Duodenal mucosa (tissue), 2 donors: ENCODE measurements around the gene TOP3B.

Experiments used
- H3K27ac ChIP-seq: one replicate; pipeline ENCODE4 v1.7.0; 2013; ENCODE audit warnings: low read depth, low read length
- H3K27me3 ChIP-seq, 2 donors: one replicate each; pipeline ENCODE4 v1.7.0; 2013; ENCODE audit warnings: low read length in 2 of 2, control low read depth in 1 of 2; ENCODE audit not compliant: insufficient read depth in 2 of 2, control insufficient read depth in 1 of 2
- H3K36me3 ChIP-seq, 2 donors: one replicate each; pipeline ENCODE4 v1.7.0; 2013; ENCODE audit warnings: low read length in 2 of 2, control low read depth in 1 of 2; ENCODE audit not compliant: insufficient read depth in 2 of 2, control insufficient read depth in 1 of 2
- H3K4me1 ChIP-seq, 2 donors: one replicate each; pipeline ENCODE4 v1.7.0; 2013; ENCODE audit warnings: low read length in 2 of 2, control low read depth in 1 of 2; ENCODE audit not compliant: insufficient read depth in 2 of 2, control insufficient read depth in 1 of 2
- H3K4me3 ChIP-seq, 2 donors: one replicate each; pipeline ENCODE4 v1.7.0; 2013; ENCODE audit warnings: low read length in 2 of 2, low read depth in 1 of 2
- H3K9ac ChIP-seq, 2 donors: one replicate each; pipeline ENCODE4 v1.7.0; 2013; ENCODE audit warnings: low read length in 2 of 2, low read depth in 1 of 2
- H3K9me3 ChIP-seq, 2 donors: one replicate each; pipeline ENCODE4 v1.7.0; 2013; ENCODE audit warnings: low read length in 2 of 2, control low read depth in 1 of 2; ENCODE audit not compliant: control insufficient read depth in 1 of 2

Gene TOP3B

DNA sequence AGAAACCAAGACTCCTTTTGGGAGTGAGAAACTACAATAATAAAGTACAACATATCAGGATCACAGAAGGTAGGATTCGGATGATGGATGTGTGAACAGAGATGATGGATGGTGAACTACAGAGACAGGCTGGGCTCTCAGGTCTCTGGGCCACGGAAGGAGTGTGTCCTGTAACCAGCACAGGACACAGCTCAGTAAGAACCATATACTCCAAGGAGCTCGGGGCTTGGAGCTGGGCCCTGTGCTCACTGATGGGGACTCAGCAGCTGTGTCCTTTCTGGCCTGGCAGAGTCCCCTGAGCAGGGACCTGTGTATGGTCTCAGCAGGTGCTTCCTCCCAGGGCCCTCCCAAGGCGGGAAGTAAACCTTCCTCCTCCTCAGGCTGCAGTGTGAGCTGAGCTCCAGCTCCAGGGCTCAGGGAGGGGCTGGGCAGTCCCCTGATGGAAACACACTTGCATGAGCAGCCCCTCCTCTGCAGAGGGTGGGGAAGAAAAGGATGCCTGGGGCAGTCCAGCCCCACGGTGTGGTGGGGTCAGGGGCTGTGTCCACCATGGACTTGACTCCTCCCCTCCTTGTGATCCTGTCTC lies 39.8 kb upstream of the TOP3B start:
- H3K4me1 ChIP-seq: peaks cover 0 to 6% of the 10 kb centered on the region in 2 donors
- H3K9ac ChIP-seq: no peak overlapping the region
- H3K36me3 ChIP-seq: no peaks in the 10 kb centered on the region
- H3K9me3 ChIP-seq: no peaks in the 10 kb centered on the region
- H3K27me3 ChIP-seq: no peaks in the 10 kb centered on the region
- no peak overlapping the region for H3K27ac ChIP-seq
- H3K4me3 ChIP-seq: no peak overlapping the region

DNA sequence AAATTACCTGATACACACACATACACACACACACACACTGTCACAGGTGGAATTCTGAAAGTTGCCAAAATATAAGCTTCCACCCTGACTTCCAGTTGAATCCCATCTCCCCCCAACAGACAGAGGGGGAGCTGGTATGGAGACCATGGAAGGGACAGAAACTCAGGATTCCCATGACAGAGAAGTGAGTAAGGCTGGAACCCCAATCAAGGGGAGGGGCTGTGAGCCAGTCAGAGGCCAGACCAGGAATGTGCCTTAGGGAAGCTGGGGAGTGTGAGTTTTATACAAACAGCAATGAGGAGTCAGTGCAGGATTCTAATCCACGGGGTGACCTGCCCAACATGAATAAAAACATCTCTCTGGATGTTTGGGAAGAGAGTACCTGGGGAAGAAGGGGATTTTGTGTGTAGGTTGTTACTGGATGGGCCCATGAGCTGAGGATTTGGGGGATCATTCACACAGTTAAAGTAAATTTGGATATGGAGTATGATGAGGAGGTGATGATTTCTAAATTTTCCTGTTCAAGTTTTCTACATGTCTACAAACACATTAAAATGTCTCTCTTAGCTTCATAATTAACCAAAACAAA lies 38.7 kb upstream of the TOP3B start:
- H3K36me3 ChIP-seq: no peaks in the 10 kb centered on the region
- no peak overlapping the region for H3K4me3 ChIP-seq
- peaks cover 0 to 4% of the 10 kb centered on the region in 2 donors for H3K4me1 ChIP-seq
- no peak overlapping the region for H3K9ac ChIP-seq
- H3K27me3 ChIP-seq: no peaks in the 10 kb centered on the region
- H3K9me3 ChIP-seq: no peaks in the 10 kb centered on the region
- no peak overlapping the region for H3K27ac ChIP-seq

DNA sequence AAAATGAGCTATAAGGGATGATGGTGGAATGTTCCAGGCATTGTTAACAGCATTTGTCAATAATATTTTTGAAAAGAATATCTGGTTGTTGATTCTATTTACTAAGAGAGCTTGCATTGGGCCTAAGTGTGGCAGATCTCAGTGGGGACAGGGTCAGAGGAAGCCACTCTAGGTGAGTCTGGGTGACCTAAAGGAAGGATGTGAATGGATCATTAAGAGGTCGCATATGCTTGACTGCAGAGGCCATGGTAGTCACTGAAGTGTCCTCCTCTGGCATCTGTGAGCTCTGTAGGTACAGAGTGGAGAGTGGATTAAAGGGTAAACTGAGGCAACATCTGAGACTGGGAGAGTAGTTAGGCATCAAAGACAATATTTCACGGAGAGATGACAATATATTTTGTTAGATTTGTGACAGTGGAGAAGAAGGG lies 37.9 kb upstream of the TOP3B start:
- Histone ChIP-seq H3K27ac (no peak overlapping the region), H3K36me3 (no peaks in the 10 kb centered on the region), H3K9me3 (no peaks in the 10 kb centered on the region), H3K4me1 (no peaks in the 10 kb centered on the region), H3K4me3 (no peak overlapping the region), H3K9ac (no peak overlapping the region), H3K27me3 (no peaks in the 10 kb centered on the region)

DNA sequence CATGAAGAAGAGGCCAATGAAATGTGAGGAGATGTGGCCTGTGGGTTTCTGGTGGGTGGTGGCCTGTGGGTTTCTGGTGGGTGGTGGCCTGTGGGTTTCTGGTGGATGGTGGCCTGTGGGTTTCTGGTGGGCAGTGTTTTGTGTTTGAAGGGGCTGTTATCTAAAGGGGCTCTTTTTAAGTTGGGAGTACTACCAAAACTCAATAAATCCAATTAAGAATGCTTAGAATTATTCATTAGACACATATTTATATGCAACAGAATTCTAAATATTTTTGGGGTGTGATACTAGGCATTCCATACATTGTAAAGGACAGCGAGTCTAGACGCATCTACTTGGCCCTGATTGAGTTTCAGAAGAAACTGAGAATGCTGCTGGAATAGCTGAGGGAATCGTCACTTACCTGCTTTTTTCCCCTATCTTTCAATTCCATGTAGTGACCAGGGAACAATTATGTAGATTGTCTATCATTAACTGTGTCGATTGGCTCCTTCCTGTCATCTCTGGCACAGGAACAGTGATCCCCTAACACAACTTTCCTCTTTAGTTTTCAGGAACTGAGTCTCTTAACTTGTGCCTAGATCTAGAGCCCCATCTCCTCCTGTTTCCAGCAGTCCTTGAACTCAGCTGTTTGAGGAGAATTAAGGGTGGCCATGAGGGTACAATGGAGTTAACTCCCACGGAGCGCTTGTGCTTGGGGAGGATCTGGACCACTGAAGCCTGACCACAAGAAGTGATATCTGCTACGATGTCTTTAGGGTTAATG lies 37.3 kb upstream of the TOP3B start:
- Histone ChIP-seq H3K27me3 (no peaks in the 10 kb centered on the region), H3K9ac (no peak overlapping the region), H3K4me1 (no peaks in the 10 kb centered on the region), H3K4me3 (no peak overlapping the region), H3K27ac (no peak overlapping the region), H3K9me3 (no peaks in the 10 kb centered on the region), H3K36me3 (no peaks in the 10 kb centered on the region)

- Histone ChIP-seq H3K4me1 (no peaks in the 10 kb centered on the region), H3K27ac (no peak overlapping the region), H3K9me3 (no peaks in the 10 kb centered on the region), H3K9ac (no peak overlapping the region), H3K36me3 (no peaks in the 10 kb centered on the region), H3K27me3 (no peaks in the 10 kb centered on the region), H3K4me3 (no peak overlapping the region)
Observed at GRCh38 chr22:22018825-22019658, 36.5 kb upstream of the TOP3B start.

GRCh38 chr22:22015631-22016030 lies 33.0 kb upstream of the TOP3B start:
- H3K4me3 ChIP-seq: no peak overlapping the region
- no peaks in the 10 kb centered on the region for H3K27me3 ChIP-seq
- no peak overlapping the region for H3K9ac ChIP-seq
- H3K36me3 ChIP-seq: no peaks in the 10 kb centered on the region
- H3K9me3 ChIP-seq: no peaks in the 10 kb centered on the region
- no peak overlapping the region for H3K27ac ChIP-seq
- no peaks in the 10 kb centered on the region for H3K4me1 ChIP-seq

DNA sequence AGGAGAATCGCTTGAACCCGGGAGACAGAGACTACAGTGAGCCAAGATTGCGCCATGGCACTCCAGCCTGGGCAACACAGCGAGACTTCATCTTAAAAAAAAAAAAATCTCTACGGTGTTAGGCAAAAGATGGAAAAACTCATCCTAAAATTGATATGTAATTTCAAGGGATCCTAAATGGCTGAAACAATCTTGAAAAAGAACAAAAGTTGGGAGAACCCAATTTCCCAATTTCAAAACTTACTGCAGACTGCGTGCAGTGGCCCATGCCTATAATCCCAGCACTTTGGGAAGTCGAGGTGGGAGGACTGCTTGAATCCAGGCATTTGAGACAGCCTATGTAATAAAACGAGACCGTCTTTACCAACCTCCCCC lies 31.7 kb upstream of the TOP3B start:
- H3K4me1 ChIP-seq: no peaks in the 10 kb centered on the region
- no peak overlapping the region for H3K9ac ChIP-seq
- H3K27ac ChIP-seq: no peak overlapping the region
- no peaks in the 10 kb centered on the region for H3K9me3 ChIP-seq
- H3K36me3 ChIP-seq: no peaks in the 10 kb centered on the region
- H3K4me3 ChIP-seq: no peak overlapping the region
- H3K27me3 ChIP-seq: peaks cover 5 to 9% of the 10 kb centered on the region in 2 donors

DNA sequence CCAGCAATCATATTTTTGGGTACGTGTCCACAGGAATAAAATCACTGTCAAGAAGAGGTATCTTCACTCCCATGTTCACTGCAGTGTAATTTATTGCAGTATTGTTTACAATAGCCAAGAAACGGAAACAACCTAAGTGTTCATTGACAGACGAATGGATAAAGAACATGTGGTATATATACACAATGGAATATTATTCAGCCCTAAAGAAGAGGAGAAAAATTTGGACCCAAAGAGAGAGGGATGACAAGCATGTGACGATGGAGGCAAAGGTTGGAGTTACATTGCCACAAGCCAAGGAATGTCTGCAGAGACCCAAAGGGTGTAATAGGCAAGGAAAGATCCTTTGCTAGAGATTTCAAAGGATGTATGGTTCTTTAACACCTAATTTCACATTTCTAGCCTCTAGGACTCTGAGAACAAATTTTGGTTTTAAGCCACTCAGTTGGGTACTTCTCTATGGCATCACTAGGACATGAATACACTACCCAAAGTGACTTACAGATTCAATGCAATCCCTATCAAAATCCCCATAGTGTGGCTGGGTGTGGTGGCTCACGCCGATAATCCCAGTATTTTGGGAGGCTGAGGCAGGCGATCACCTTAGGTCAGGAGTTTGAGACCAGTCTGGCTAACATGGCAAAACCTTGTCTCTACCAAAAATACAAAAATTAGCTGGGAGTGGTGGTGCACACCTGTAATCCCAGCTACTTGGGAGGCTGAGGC lies 31.1 kb upstream of the TOP3B start:
- H3K36me3 ChIP-seq: no peaks in the 10 kb centered on the region
- no peak overlapping the region for H3K4me3 ChIP-seq
- H3K9me3 ChIP-seq: no peaks in the 10 kb centered on the region
- H3K9ac ChIP-seq: no peak overlapping the region
- no peaks in the 10 kb centered on the region for H3K4me1 ChIP-seq
- H3K27ac ChIP-seq: no peak overlapping the region
- peaks cover 5 to 9% of the 10 kb centered on the region in 2 donors for H3K27me3 ChIP-seq

- Histone ChIP-seq H3K36me3 (no peaks in the 10 kb centered on the region), H3K27me3 (peaks cover 5 to 9% of the 10 kb centered on the region in 2 donors), H3K4me3 (no peak overlapping the region), H3K27ac (no peak overlapping the region), H3K9ac (no peak overlapping the region), H3K9me3 (no peaks in the 10 kb centered on the region), H3K4me1 (no peaks in the 10 kb centered on the region)
Observed at GRCh38 chr22:22011964-22012363, 29.4 kb upstream of the TOP3B start.
